ENCODE data around the gene SLC25A44. TPM values are rescaled to one million over a fixed set of nuclear protein-coding genes. Genes with fewer than 3 reads are reported as not detected.

The SLC25A44 gene
- total RNA-seq, 2 donors from 2014 or later = 15.5 to 18.5 TPM

Other genes with a start within 250 kb of the SLC25A44 start
- gene ARHGEF2, start 215.6 kb upstream of the SLC25A44 start, total RNA-seq = 10 to 100 TPM; 50.8 to 69.8 TPM
- gene SSR2, start 173.2 kb upstream of the SLC25A44 start, total RNA-seq = 100 to 1,000 TPM in 1 of 2 donors, 10 to 100 TPM in 1; 87.6 to 206 TPM
- 10 to 100 TPM; 14.6 to 25.9 TPM for gene UBQLN4, start 140.3 kb upstream of the SLC25A44 start, total RNA-seq
- 10 to 100 TPM; 46.1 to 50.7 TPM for gene LAMTOR2, start 139.3 kb upstream of the SLC25A44 start, total RNA-seq
- gene RAB25, start 132.9 kb upstream of the SLC25A44 start, total RNA-seq = under 1 TPM in 1 of 2 donors, not detected in 1; 0.98 TPM
- under 1 TPM; 0.15 to 0.47 TPM for gene MEX3A, start 111.6 kb upstream of the SLC25A44 start, total RNA-seq
- gene LMNA, start 79.4 kb upstream of the SLC25A44 start, total RNA-seq = 100 to 1,000 TPM; 258 to 273 TPM
- 1 to 10 TPM; 2.0 to 4.2 TPM for gene SEMA4A, start 40.5 kb upstream of the SLC25A44 start, total RNA-seq
- 10 to 100 TPM; 81.8 to 88.3 TPM for gene PMF1, start 18.9 kb downstream of the SLC25A44 start, total RNA-seq
- gene BGLAP, start 48.1 kb downstream of the SLC25A44 start, total RNA-seq = not detected
- not detected for gene PAQR6, start 54.0 kb downstream of the SLC25A44 start, total RNA-seq
- 10 to 100 TPM; 55.4 to 72.8 TPM for gene SMG5, start 88.7 kb downstream of the SLC25A44 start, total RNA-seq
- 1 to 10 TPM in 1 of 2 donors, under 1 TPM in 1; 0.96 to 1.0 TPM for gene TMEM79, start 90.2 kb downstream of the SLC25A44 start, total RNA-seq
- 10 to 100 TPM; 26.3 to 27.4 TPM for gene GLMP, start 101.6 kb downstream of the SLC25A44 start, total RNA-seq
- not detected for gene VHLL, start 105.2 kb downstream of the SLC25A44 start, total RNA-seq
- gene CCT3, start 144.2 kb downstream of the SLC25A44 start, total RNA-seq = 100 to 1,000 TPM; 102 to 146 TPM
- not detected for gene TSACC, start 144.4 kb downstream of the SLC25A44 start, total RNA-seq
- gene RHBG, start 175.1 kb downstream of the SLC25A44 start, total RNA-seq = not detected

Measured in right atrium auricular region (tissue), 2 donors.